Keratinocyte (primary cell): ENCODE measurements around the gene DPP10. TPM values are rescaled to one million over a fixed set of nuclear protein-coding genes. Genes with fewer than 3 reads are reported as not detected.
"Not testable (repeated sequence)": the region's sequence is repeated elsewhere in the genome, so short reads cannot be mapped to it uniquely, and the experiment has no call there.

Experiments used
- DNase-seq: peaks from one replicate; pipeline ENCODE4 v3.0.0-alpha.2; 2011; ENCODE audit warnings: low read depth, missing footprints, low spot score
- FAIRE-seq: peaks from 2 replicates; lab custom pipeline; 2011; peaks lifted over from hg19 to GRCh38; lab: Jason Lieb, UNC
- H2AFZ ChIP-seq: 2 replicates; pipeline ENCODE4 v1.6.0; 2012; ENCODE audit warnings: low read length, control low read depth, inconsistent platforms; ENCODE audit not compliant: control insufficient read depth
- H3K27ac ChIP-seq: 2 replicates; pipeline ENCODE4 v1.5.1; 2011; ENCODE audit warnings: low read length; ENCODE audit not compliant: control insufficient read depth, insufficient read depth
- H3K27me3 ChIP-seq: 3 replicates; pipeline ENCODE4 v1.6.0; 2011; ENCODE audit warnings: low read length; ENCODE audit not compliant: control insufficient read depth, insufficient read depth; ENCODE audit errors: extremely low read depth
- H3K36me3 ChIP-seq, 2 experiments: 2 replicates in 1 of 2; 3 replicates in 1 of 2; pipeline ENCODE4 v1.5.1; 2011; ENCODE audit warnings: low read length in 2 of 2, mild to moderate bottlenecking in 1 of 2; ENCODE audit not compliant: control insufficient read depth in 2 of 2, insufficient read depth in 2 of 2; ENCODE audit errors: extremely low read depth in 1 of 2
- H3K4me1 ChIP-seq: 3 replicates; pipeline ENCODE4 v1.5.1; 2011; ENCODE audit warnings: low read length; ENCODE audit not compliant: control insufficient read depth, insufficient read depth; ENCODE audit errors: extremely low read depth
- H3K4me2 ChIP-seq: 3 replicates; pipeline ENCODE4 v1.6.0; 2011; ENCODE audit warnings: low read depth, low read length; ENCODE audit not compliant: control insufficient read depth, insufficient read depth; ENCODE audit errors: extremely low read depth
- H3K4me3 ChIP-seq, 3 experiments: fragments of 200-600 bp in 1 of 3; sonication (generic) in 1 of 3; 2 replicates in 2 of 3; 3 replicates in 1 of 3; pipeline ENCODE4 v1.5.1; 2011 to 2016; ENCODE audit warnings: low read length in 3 of 3, mild to moderate bottlenecking in 3 of 3, control low read depth in 2 of 3, inconsistent platforms in 1 of 3, low read depth in 1 of 3, mixed read lengths in 1 of 3, mixed run types in 1 of 3, moderate library complexity in 1 of 3; ENCODE audit not compliant: control insufficient read depth in 2 of 3, insufficient read depth in 2 of 3; ENCODE audit errors: extremely low read depth in 1 of 3
- H3K79me2 ChIP-seq: 2 replicates; pipeline ENCODE4 v1.6.0; 2012; ENCODE audit warnings: low read length; ENCODE audit not compliant: control insufficient read depth, insufficient read depth
- H3K9ac ChIP-seq: 3 replicates; pipeline ENCODE4 v1.6.0; 2011; ENCODE audit warnings: low read length; ENCODE audit not compliant: control insufficient read depth, insufficient read depth; ENCODE audit errors: extremely low read depth
- H3K9me1 ChIP-seq: 3 replicates; pipeline ENCODE4 v1.6.0; 2011; ENCODE audit warnings: low read length; ENCODE audit not compliant: control insufficient read depth, insufficient read depth; ENCODE audit errors: extremely low read depth
- H3K9me3 ChIP-seq: 2 replicates; pipeline ENCODE4 v1.5.1; 2012; ENCODE audit warnings: low read depth, low read length; ENCODE audit not compliant: control insufficient read depth
- H4K20me1 ChIP-seq: 3 replicates; pipeline ENCODE4 v1.6.0; 2011; ENCODE audit warnings: low read length; ENCODE audit not compliant: control insufficient read depth, insufficient read depth; ENCODE audit errors: extremely low read depth
- EZH2 ChIP-seq: IDR thresholded peaks from one replicate; pipeline ENCODE4 v1.6.1; 2012; ENCODE audit warnings: inconsistent platforms, mild to moderate bottlenecking, low read length, moderate library complexity
- dilution Hi-C: fragments of 300-500 bp; cut with MboI; formaldehyde crosslinking; loops from one replicate; pipeline ENCODE4 v1.7.0; 2020; ENCODE audit warnings: low sequenced_read_pairs; ENCODE audit not compliant: extremely low pct_ligation_motif_present
- polyA plus RNA-seq, 5 experiments: library from polyadenylated mRNA; depleted of rRNA in 3 of 5; stranded (reverse) in 3 of 5; stranded (forward) in 1 of 5; unstranded in 1 of 5; fragments of >200 nt; gene quantifications; 1 replicate in 1 of 5; 2 replicates in 3 of 5; 3 replicates in 1 of 5; pipeline versions ENCODE4 v1.2.1 to v1.2.3, GENCODE V29; 2011 to 2012; ENCODE audit warnings: missing spikeins in 2 of 5, low read depth in 1 of 5, low replicate concordance in 1 of 5
- TF ChIP-seq, protein P1 (sequence below), 3 experiments: IDR thresholded peaks in 1 of 3; conservative IDR thresholded peaks in 1 of 3; optimal IDR thresholded peaks in 1 of 3; 2 replicates in 2 of 3; 3 replicates in 1 of 3; pipeline versions ENCODE3 to v1.5.1; 2011; ENCODE audit warnings: low read length in 3 of 3, mild to moderate bottlenecking in 3 of 3, moderate library complexity in 2 of 3, control low read depth in 1 of 3, inconsistent platforms in 1 of 3; ENCODE audit not compliant: insufficient read depth in 2 of 3; ENCODE audit errors: extremely low read depth in 1 of 3

The DPP10 gene
- polyA plus RNA-seq, 1 donor (not counting 4 experiments of a cell fraction or from before 2014, with no cell fraction given): not detected

DNA sequence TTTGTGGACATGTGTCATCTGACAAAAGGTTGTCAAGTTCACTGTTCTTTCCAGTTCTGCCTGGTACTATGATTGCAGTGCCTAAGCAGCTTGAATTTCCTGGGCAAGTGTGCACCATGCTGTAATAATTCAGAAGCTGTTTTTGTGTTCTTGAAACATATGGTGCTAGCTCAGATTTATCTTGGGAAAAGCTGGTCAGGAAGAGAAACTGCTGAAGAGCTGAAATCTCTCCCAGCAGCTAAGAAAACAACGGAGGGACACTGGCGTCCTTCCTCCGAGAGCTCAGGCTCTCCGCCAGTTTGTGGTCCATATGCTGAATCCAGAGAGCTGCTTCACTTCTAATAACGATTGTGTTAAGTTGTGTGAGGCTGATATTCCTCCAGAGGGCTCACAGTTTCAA is 642.0 kb downstream of the DPP10 start:
- Histone ChIP-seq H3K36me3 (no peaks in the 10 kb centered on the region), H3K4me2 (no peak overlapping the region), H3K9ac (no peak overlapping the region), H3K27ac (no peak overlapping the region), H3K79me2 (no peaks in the 10 kb centered on the region), H3K9me1 (no peaks in the 10 kb centered on the region), H2AFZ (no peak overlapping the region), H4K20me1 (no peaks in the 10 kb centered on the region), H3K4me3 (no peak overlapping the region), H3K4me1 (no peaks in the 10 kb centered on the region), H3K27me3 (no peaks in the 10 kb centered on the region), H3K9me3 (no peaks in the 10 kb centered on the region)
- no peak for DNase-seq
- TF ChIP-seq, protein P1, sequence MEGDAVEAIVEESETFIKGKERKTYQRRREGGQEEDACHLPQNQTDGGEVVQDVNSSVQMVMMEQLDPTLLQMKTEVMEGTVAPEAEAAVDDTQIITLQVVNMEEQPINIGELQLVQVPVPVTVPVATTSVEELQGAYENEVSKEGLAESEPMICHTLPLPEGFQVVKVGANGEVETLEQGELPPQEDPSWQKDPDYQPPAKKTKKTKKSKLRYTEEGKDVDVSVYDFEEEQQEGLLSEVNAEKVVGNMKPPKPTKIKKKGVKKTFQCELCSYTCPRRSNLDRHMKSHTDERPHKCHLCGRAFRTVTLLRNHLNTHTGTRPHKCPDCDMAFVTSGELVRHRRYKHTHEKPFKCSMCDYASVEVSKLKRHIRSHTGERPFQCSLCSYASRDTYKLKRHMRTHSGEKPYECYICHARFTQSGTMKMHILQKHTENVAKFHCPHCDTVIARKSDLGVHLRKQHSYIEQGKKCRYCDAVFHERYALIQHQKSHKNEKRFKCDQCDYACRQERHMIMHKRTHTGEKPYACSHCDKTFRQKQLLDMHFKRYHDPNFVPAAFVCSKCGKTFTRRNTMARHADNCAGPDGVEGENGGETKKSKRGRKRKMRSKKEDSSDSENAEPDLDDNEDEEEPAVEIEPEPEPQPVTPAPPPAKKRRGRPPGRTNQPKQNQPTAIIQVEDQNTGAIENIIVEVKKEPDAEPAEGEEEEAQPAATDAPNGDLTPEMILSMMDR (optimal IDR thresholded peaks at IDR 0.05 in 1 of 3, IDR thresholded peaks at IDR 0.05 in 1 of 3, conservative IDR thresholded peaks at IDR 0.05 in 1 of 3; ENCODE audit: extremely low read depth in 1 of 3, insufficient read depth in 2 of 3, low read length in 3 of 3): no peak
- dilution Hi-C loops: no loop called here
- no peak for FAIRE-seq

DNA sequence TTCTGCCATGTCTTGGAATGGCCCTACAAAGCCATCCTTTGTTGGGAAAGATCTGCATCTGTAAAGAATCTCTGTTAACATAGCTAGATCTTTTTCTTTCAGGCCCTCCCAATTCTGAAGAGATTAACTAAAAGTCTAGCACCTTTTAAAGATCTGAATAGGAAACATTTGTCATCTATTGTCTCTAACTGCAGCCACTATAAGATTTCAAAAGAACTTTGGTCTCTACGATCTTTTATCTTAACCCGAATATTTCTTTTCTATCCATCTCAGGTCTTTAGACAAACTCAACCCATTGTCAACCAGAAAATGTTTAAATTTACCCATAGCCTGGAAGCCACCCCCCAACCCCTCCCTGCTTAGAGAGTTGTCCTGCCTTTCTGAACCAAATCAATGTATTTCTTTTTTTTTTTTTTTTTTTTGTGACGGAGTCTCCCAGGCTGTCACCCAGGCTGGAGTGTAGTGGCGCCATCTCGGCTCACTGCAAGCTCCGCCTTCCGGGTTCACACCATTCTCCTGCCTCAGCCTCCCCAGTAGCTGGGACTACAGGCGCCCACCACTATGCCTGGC is 643.7 kb downstream of the DPP10 start:
- H3K4me3 ChIP-seq, H3K27ac ChIP-seq, H3K4me1 ChIP-seq, H3K36me3 ChIP-seq, FAIRE-seq, dilution Hi-C loops, H3K9me1 ChIP-seq, H4K20me1 ChIP-seq, H3K9me3 ChIP-seq, H3K27me3 ChIP-seq, H3K79me2 ChIP-seq, H3K9ac ChIP-seq, H3K4me2 ChIP-seq, DNase-seq, H2AFZ ChIP-seq: not testable (repeated sequence)

DNA sequence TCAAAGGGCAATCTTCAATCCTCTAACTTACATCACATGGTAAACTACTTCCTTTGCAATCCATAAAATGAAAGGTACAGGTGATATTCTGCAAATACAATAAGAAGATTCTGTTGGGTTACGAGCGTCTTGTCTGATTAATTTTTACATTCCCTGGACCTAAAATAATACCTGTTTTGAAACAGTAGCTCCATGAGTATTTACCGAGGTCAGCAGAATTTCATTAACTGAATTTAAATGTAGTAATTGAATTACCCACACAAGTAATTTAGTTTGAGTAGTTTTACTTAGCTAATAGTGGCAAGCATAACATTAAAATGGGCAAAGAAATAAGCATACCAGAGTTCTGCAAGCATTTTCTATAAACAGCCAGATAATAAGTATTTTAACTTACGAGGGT is 652.0 kb downstream of the DPP10 start:
- Histone ChIP-seq H3K4me3 (no peak overlapping the region), H3K4me2 (no peak overlapping the region), H3K79me2 (no peaks in the 10 kb centered on the region), H2AFZ (no peak overlapping the region), H3K4me1 (no peaks in the 10 kb centered on the region), H4K20me1 (no peaks in the 10 kb centered on the region), H3K27me3 (no peaks in the 10 kb centered on the region), H3K27ac (no peak overlapping the region), H3K9me3 (peaks cover under 1% of the 10 kb centered on the region), H3K36me3 (no peaks in the 10 kb centered on the region), H3K9ac (no peak overlapping the region), H3K9me1 (no peaks in the 10 kb centered on the region)
- FAIRE-seq (no peak), DNase-seq (no peak)
- dilution Hi-C loops: no loop called here
- TF ChIP-seq EZH2: no peak
- TF ChIP-seq, protein P1 (optimal IDR thresholded peaks at IDR 0.05 in 1 of 3, IDR thresholded peaks at IDR 0.05 in 1 of 3, conservative IDR thresholded peaks at IDR 0.05 in 1 of 3; ENCODE audit: extremely low read depth in 1 of 3, insufficient read depth in 2 of 3, low read length in 3 of 3): no peak
